SK-N-SH (cell line): ENCODE results near the gene PPIF. TPM values are rescaled to one million over a fixed set of nuclear protein-coding genes. Genes with fewer than 3 reads are reported as not detected.

ENCODE experiments used
- CTCF ChIA-PET: fragments of 300-600, 350-600 bp; formaldehyde crosslinking; extraction: SDS; loops from one replicate; lab custom pipeline; 2021; lab: Yijun Ruan, JAX
- POLR2A ChIA-PET: fragments of 350-600 bp; sonication (Branson Sonifier 250); formaldehyde crosslinking; extraction: SDS; loops from one replicate; lab custom pipeline; 2020; ENCODE audit warnings: antibody characterized with exemption, inconsistent platforms; lab: Yijun Ruan, JAX
- DNase-seq: peaks from one replicate; pipeline ENCODE4 v3.0.0; 2012
- H2AFZ ChIP-seq: fragments of 200-600 bp; sonication (generic); 2 replicates; pipeline ENCODE4 v1.8.1; 2016; ENCODE audit warnings: antibody characterized with exemption, mild to moderate bottlenecking, low read depth
- H3F3A ChIP-seq: fragments of 200-600 bp; sonication (generic); replicated peaks from 2 replicates; pipeline ENCODE3; 2016; ENCODE audit warnings: antibody characterized with exemption, mild to moderate bottlenecking; ENCODE audit not compliant: insufficient read depth
- H3K27ac ChIP-seq, 2 experiments: fragments of 200-500 bp in 1 of 2; fragments of 200-600 bp in 1 of 2; sonication (Bioruptor generic) in 1 of 2; sonication (generic), shearing (Covaris generic) in 1 of 2; 2 replicates each; pipeline versions ENCODE4 v1.5.1 to v1.6.1; 2014 to 2016; ENCODE audit warnings: low read depth in 2 of 2, inconsistent platforms in 1 of 2, low read length in 1 of 2, mild to moderate bottlenecking in 1 of 2, mixed read lengths in 1 of 2
- H3K27me3 ChIP-seq: fragments of 200-600 bp; sonication (generic), shearing (Covaris generic); 2 replicates; pipeline ENCODE4 v1.6.1; 2016; ENCODE audit warnings: mixed run types; ENCODE audit not compliant: insufficient read depth
- H3K36me3 ChIP-seq, 2 experiments: fragments of 200-500 bp in 1 of 2; fragments of 200-600 bp in 1 of 2; sonication (Bioruptor generic) in 1 of 2; sonication (generic) in 1 of 2; replicated peaks in 1 of 2; 2 replicates each; pipeline versions ENCODE3 to v1.5.1; 2014 to 2016; ENCODE audit warnings: low read length in 1 of 2, mild to moderate bottlenecking in 1 of 2; ENCODE audit not compliant: insufficient read depth in 2 of 2, control insufficient read depth in 1 of 2
- H3K4me1 ChIP-seq, 2 experiments: fragments of 200-500 bp in 1 of 2; fragments of 200-600 bp in 1 of 2; sonication (Bioruptor generic) in 1 of 2; sonication (generic), shearing (Covaris generic) in 1 of 2; 2 replicates each; pipeline versions ENCODE4 v1.5.1 to v1.6.1; 2014 to 2016; ENCODE audit warnings: low read depth in 1 of 2, low read length in 1 of 2, mixed run types in 1 of 2; ENCODE audit not compliant: insufficient read depth in 2 of 2, control insufficient read depth in 1 of 2
- H3K4me2 ChIP-seq: fragments of 200-600 bp; sonication (generic), shearing (Covaris generic); 2 replicates; pipeline ENCODE4 v1.6.1; 2017; ENCODE audit warnings: mixed run types
- H3K4me3 ChIP-seq, 2 experiments: fragments of 200-500 bp in 1 of 2; fragments of 200-600 bp in 1 of 2; sonication (Bioruptor generic) in 1 of 2; sonication (generic), shearing (Covaris generic) in 1 of 2; 2 replicates each; pipeline versions ENCODE4 v1.5.1 to v1.8.1; 2014 to 2016; ENCODE audit warnings: low read depth in 2 of 2, inconsistent platforms in 1 of 2, low read length in 1 of 2, mild to moderate bottlenecking in 1 of 2, mixed read lengths in 1 of 2, moderate library complexity in 1 of 2
- H3K79me2 ChIP-seq: fragments of 200-600 bp; sonication (generic); 2 replicates; pipeline ENCODE4 v1.8.1; 2017; ENCODE audit warnings: mild to moderate bottlenecking; ENCODE audit not compliant: insufficient read depth
- H3K9ac ChIP-seq: fragments of 200-600 bp; sonication (generic); 2 replicates; pipeline ENCODE4 v1.6.1; 2017; ENCODE audit warnings: mixed run types
- H3K9me2 ChIP-seq: fragments of 200-600 bp; sonication (generic); 2 replicates; pipeline ENCODE4 v1.6.1; 2017; ENCODE audit warnings: mixed run types
- H3K9me3 ChIP-seq: fragments of 200-600 bp; sonication (generic); 2 replicates; pipeline ENCODE4 v1.6.1; 2017; ENCODE audit warnings: mixed run types, mild to moderate bottlenecking, moderate library complexity
- H4K20me1 ChIP-seq: fragments of 200-600 bp; sonication (generic); 2 replicates; pipeline ENCODE4 v1.6.1; 2017; ENCODE audit warnings: mild to moderate bottlenecking, mixed run types; ENCODE audit not compliant: insufficient read depth
- CHD2 ChIP-seq: fragments of 150-350 bp; IDR thresholded peaks from 2 replicates; pipeline ENCODE4 v1.6.1; 2018; ENCODE audit warnings: low read length; ENCODE audit not compliant: partially characterized antibody
- EZH2phosphoT487 ChIP-seq: fragments of 200-600 bp; sonication (generic); IDR thresholded peaks from 2 replicates; pipeline ENCODE4 v1.6.1; 2017; ENCODE audit warnings: low read depth, mixed run types, mild to moderate bottlenecking, antibody characterized with exemption, moderate library complexity, borderline replicate concordance
- FOSL2 ChIP-seq: IDR thresholded peaks from 2 replicates; pipeline ENCODE4 v1.4.0; 2012; ENCODE audit warnings: low read depth, mild to moderate bottlenecking, moderate library complexity, borderline replicate concordance
- FOXJ3 ChIP-seq: sonication (generic); formaldehyde crosslinking; IDR thresholded peaks from 2 replicates; pipeline ENCODE4 v1.5.1; 2020; ENCODE audit warnings: mild to moderate bottlenecking, missing genetic modification reagents
- GABPA ChIP-seq: IDR thresholded peaks from 2 replicates; pipeline ENCODE4 v1.4.0; 2012; ENCODE audit warnings: low read depth, mild to moderate bottlenecking
- JUND ChIP-seq: IDR thresholded peaks from 2 replicates; pipeline ENCODE4 v1.4.0; 2012
- MEF2A ChIP-seq: IDR thresholded peaks from 2 replicates; pipeline ENCODE4 v1.4.0; 2012; ENCODE audit warnings: low read depth, borderline replicate concordance
- MXI1 ChIP-seq: IDR thresholded peaks from 2 replicates; pipeline ENCODE4 v1.6.1; 2012; ENCODE audit warnings: mild to moderate bottlenecking, low read depth, low read length, improper control_type of control experiment
- POLR2AphosphoS5 ChIP-seq: IDR thresholded peaks from 2 replicates; pipeline ENCODE4 v1.6.1; 2012; ENCODE audit warnings: low read depth, low read length
- RAD21 ChIP-seq: IDR thresholded peaks from 2 replicates; pipeline ENCODE4 v1.6.1; 2012; ENCODE audit warnings: mild to moderate bottlenecking, low read length
- RCOR1 ChIP-seq: fragments of 150-350 bp; IDR thresholded peaks from 2 replicates; pipeline ENCODE4 v1.6.1; 2017; ENCODE audit warnings: antibody characterized with exemption, low read length
- RFX5 ChIP-seq: IDR thresholded peaks from 2 replicates; pipeline ENCODE4 v1.6.1; 2012; ENCODE audit warnings: mild to moderate bottlenecking, improper control_type of control experiment, low read length
- RXRA ChIP-seq: IDR thresholded peaks from 2 replicates; pipeline ENCODE4 v1.4.0; 2012; ENCODE audit warnings: low read depth, mild to moderate bottlenecking, borderline replicate concordance
- SIN3A ChIP-seq: IDR thresholded peaks from 2 replicates; pipeline ENCODE4 v1.6.1; 2012; ENCODE audit warnings: low read depth, mild to moderate bottlenecking, low read length, moderate library complexity, borderline replicate concordance
- TAF1 ChIP-seq: IDR thresholded peaks from 2 replicates; pipeline ENCODE4 v1.6.1; 2012; ENCODE audit warnings: low read depth, mild to moderate bottlenecking, low read length, moderate library complexity, borderline replicate concordance
- TCF12 ChIP-seq: IDR thresholded peaks from 2 replicates; pipeline ENCODE4 v1.4.0; 2012
- TEAD4 ChIP-seq: IDR thresholded peaks from 2 replicates; pipeline ENCODE4 v1.4.0; 2012; ENCODE audit warnings: mild to moderate bottlenecking, borderline replicate concordance; ENCODE audit not compliant: insufficient read depth
- YY1 ChIP-seq: IDR thresholded peaks from 2 replicates; pipeline ENCODE4 v1.4.0; 2012; ENCODE audit warnings: low read depth, mild to moderate bottlenecking
- WGBS: methylation state at CpG from one replicate; pipeline ENCODE4 v1.1.6; 2017; ENCODE audit warnings: low lambda C conversion rate; 5-methylcytosine and 5-hydroxymethylcytosine counted together
- polyA plus RNA-seq, 3 experiments: library from polyadenylated mRNA; depleted of rRNA; stranded (reverse); fragments of >200 nt; gene quantifications; 2 replicates each; pipeline ENCODE4 v1.2.3, GENCODE V29; 2012
- TF ChIP-seq, protein P1 (sequence below): IDR thresholded peaks from 2 replicates; pipeline ENCODE4 v1.4.0; 2012; ENCODE audit warnings: low read depth, borderline replicate concordance
- TF ChIP-seq, protein P2 (sequence below): IDR thresholded peaks from 2 replicates; pipeline ENCODE4 v1.4.0; 2012; ENCODE audit warnings: low read depth
- TF ChIP-seq, protein P3 (sequence below): fragments of 200-600 bp; sonication (generic); IDR thresholded peaks from 2 replicates; pipeline ENCODE4 v1.6.1; 2017; ENCODE audit warnings: antibody characterized with exemption, mild to moderate bottlenecking, moderate library complexity
- TF ChIP-seq, protein P4 (sequence below): fragments of 150-350 bp; IDR thresholded peaks from 2 replicates; pipeline ENCODE4 v1.6.1; 2017; ENCODE audit warnings: antibody characterized with exemption, low read length, low read depth, borderline replicate concordance

Gene PPIF
- polyA plus RNA-seq, 1 of the 3 experiments (the other 2 are of a cell fraction) = 85.9 TPM

DNA sequence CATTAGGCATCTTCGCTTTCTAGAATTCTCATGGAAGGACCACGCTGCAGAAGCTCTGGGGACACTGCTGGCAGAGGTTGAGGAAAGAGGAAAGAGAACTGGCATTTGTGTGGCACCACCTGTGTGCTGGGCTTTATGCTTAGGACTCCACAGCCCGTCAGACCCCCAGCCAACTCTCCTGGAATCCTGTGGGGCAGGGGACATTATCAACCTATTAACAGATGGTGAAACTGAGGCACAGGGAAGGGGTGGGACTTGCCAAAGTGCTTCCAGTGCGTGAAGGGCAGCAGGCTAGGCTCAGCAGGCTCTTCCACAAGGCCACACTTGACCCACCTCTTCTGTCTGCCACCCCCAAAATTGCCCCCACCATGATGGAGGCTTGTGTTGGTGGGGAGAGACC is 51.4 kb downstream of the PPIF start:
- Histone ChIP-seq H3K27ac (peak overlapping the region; percentile 96), H3K9me3 (no peaks in the 10 kb centered on the region), H3K4me1 (peaks cover 19 to 67% of the 10 kb centered on the region in 2 experiments), H3K27me3 (no peaks in the 10 kb centered on the region), H3K9ac (peak overlapping the region; percentile 73; the same call in 1 of the 2 replicates), H3K4me2 (peak overlapping the region; percentile 76), H3K36me3 (peaks cover 0 to 3% of the 10 kb centered on the region in 2 experiments), H3K9me2 (no peaks in the 10 kb centered on the region), H2AFZ (0 out of 2 replicates have a peak overlapping the region, but pooled peaks have one; percentile 60), H3F3A (peaks cover 22% of the 10 kb centered on the region), H3K79me2 (0 out of 2 replicates have a peak, but pooled peaks cover 3% of the 10 kb centered on the region), H3K4me3 (no peak overlapping the region), H4K20me1 (no peaks in the 10 kb centered on the region)
- 83% methylated on average over 2 of the region's 4 CpGs for WGBS
- ChIA-PET CTCF (interaction anchor here (2.1 to 5.3 kb wide), 4 partner anchors 10 to 70 kb away, joined by 13 to 36 read pairs (median 26); no protein-coding TSS in a partner anchor), POLR2A (interaction anchor here (1.4 kb wide), 1 partner anchor 46 kb away, joined by 5 read pairs; the partner anchor contains the start of gene ZCCHC24)
- DNase-seq = no peak
- TF ChIP-seq CHD2 (no peak), TCF12 (no peak), MXI1 (no peak), TAF1 (no peak), SIN3A (no peak), JUND (no peak), EZH2phosphoT487 (no peak), GABPA (no peak), FOSL2 (no peak), RAD21 (no peak), POLR2AphosphoS5 (no peak)
- TF ChIP-seq, protein P1, sequence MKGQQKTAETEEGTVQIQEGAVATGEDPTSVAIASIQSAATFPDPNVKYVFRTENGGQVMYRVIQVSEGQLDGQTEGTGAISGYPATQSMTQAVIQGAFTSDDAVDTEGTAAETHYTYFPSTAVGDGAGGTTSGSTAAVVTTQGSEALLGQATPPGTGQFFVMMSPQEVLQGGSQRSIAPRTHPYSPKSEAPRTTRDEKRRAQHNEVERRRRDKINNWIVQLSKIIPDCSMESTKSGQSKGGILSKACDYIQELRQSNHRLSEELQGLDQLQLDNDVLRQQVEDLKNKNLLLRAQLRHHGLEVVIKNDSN = no peak
- TF ChIP-seq, protein P2, sequence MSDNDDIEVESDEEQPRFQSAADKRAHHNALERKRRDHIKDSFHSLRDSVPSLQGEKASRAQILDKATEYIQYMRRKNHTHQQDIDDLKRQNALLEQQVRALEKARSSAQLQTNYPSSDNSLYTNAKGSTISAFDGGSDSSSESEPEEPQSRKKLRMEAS = no peak

DNA sequence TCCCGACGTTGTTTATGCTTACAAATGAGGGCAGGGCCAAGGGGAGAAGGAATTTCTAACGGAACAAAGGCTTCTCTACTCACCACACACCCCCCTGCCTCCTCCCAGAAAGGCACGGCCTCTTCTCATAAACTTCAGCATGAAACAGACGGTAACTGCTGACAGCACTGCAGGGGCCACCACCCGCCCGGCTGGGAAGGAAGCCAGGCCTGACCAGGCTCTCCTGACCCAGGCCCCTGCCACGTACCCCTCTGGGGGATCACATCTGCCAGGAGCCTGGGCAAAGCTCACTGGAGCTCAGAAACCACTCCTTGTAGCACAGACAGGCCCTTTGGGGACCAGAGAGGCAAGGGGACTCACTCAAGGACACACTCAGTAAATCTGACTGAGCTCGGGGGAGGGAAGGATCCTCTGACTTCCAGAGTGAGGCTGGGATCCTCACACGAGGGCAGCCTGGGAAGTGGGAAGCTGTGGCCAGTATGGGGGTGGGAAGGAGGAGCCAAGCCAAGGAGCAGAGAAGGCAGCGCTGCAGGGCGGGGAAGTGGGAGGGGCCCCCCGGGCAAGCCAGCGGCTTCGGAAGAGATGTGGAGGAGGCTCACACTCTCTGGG is 52.1 kb downstream of the PPIF start:
- no peaks in the 10 kb centered on the region for H3K9me2 ChIP-seq
- peaks cover 25 to 74% of the 10 kb centered on the region in 2 experiments for H3K4me1 ChIP-seq
- TF ChIP-seq RFX5 (peak; percentile 89), POLR2AphosphoS5 (peak; percentile 67), RXRA (peak; percentile 63; the same call in 1 of the 2 replicates), TEAD4 (0 out of 2 replicates have a peak, but pooled peaks have one; percentile 8), CHD2 (peak; percentile 29), TCF12 (peak; percentile 85), SIN3A (peak; percentile 77; the same call in 1 of the 2 replicates), MEF2A (no peak), FOXJ3 (no peak), YY1 (0 out of 2 replicates have a peak, but pooled peaks have one; percentile 27), RCOR1 (peak; percentile 78)
- TF ChIP-seq, protein P3, sequence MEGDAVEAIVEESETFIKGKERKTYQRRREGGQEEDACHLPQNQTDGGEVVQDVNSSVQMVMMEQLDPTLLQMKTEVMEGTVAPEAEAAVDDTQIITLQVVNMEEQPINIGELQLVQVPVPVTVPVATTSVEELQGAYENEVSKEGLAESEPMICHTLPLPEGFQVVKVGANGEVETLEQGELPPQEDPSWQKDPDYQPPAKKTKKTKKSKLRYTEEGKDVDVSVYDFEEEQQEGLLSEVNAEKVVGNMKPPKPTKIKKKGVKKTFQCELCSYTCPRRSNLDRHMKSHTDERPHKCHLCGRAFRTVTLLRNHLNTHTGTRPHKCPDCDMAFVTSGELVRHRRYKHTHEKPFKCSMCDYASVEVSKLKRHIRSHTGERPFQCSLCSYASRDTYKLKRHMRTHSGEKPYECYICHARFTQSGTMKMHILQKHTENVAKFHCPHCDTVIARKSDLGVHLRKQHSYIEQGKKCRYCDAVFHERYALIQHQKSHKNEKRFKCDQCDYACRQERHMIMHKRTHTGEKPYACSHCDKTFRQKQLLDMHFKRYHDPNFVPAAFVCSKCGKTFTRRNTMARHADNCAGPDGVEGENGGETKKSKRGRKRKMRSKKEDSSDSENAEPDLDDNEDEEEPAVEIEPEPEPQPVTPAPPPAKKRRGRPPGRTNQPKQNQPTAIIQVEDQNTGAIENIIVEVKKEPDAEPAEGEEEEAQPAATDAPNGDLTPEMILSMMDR = no peak
- TF ChIP-seq, protein P2 = peak; percentile 74; the same call in 1 of the 2 replicates
- TF ChIP-seq, protein P4, sequence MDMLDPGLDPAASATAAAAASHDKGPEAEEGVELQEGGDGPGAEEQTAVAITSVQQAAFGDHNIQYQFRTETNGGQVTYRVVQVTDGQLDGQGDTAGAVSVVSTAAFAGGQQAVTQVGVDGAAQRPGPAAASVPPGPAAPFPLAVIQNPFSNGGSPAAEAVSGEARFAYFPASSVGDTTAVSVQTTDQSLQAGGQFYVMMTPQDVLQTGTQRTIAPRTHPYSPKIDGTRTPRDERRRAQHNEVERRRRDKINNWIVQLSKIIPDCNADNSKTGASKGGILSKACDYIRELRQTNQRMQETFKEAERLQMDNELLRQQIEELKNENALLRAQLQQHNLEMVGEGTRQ = no peak

More for the DNA sequence above, 52.1 kb downstream of the PPIF start:
- 26% methylated on average over 14 of the region's 15 CpGs for WGBS
- Histone ChIP-seq H3K79me2 (0 out of 2 replicates have a peak, but pooled peaks cover 3% of the 10 kb centered on the region), H3F3A (peaks cover 22% of the 10 kb centered on the region), H3K9me3 (no peaks in the 10 kb centered on the region), H3K4me2 (peak overlapping the region; percentile 76), H3K4me3 (peak overlapping the region in 1 of 2 experiments; percentile 27; a peak in 2 of 4 replicates), H3K27me3 (no peaks in the 10 kb centered on the region), H3K27ac (peak overlapping the region; percentile 96), H3K9ac (peak overlapping the region; percentile 73; the same call in 1 of the 2 replicates), H4K20me1 (no peaks in the 10 kb centered on the region), H3K36me3 (peaks cover 0 to 3% of the 10 kb centered on the region in 2 experiments), H2AFZ (peak overlapping the region; percentile 60; the same call in 1 of the 2 replicates)
- DNase-seq = peak; percentile 77
- POLR2A ChIA-PET = interaction anchor here (0.9 to 1.4 kb wide), 2 partner anchors 10 to 46 kb away, joined by 5 read pairs; partner anchors contain the start of gene ZCCHC24
- CTCF ChIA-PET = interaction anchor here (0.6 to 5.3 kb wide), 12 partner anchors 9 to 96 kb away, joined by 3 to 36 read pairs (median 6); no protein-coding TSS in a partner anchor
